Bronchial epithelial cell (primary cell): ENCODE data around the gene MEIKIN. TPM values are rescaled to one million over a fixed set of nuclear protein-coding genes. Genes with fewer than 3 reads are reported as not detected.
"Not testable (repeated sequence)": the region's sequence is repeated elsewhere in the genome, so short reads cannot be mapped to it uniquely, and the experiment has no call there.

ENCODE experiments used
- DNase-seq: peaks from one replicate; pipeline ENCODE4 v3.0.0-alpha.2; 2010; ENCODE audit warnings: low read depth
- FAIRE-seq: peaks from 2 replicates; lab custom pipeline; 2011; peaks lifted over from hg19 to GRCh38; lab: Jason Lieb, UNC
- H3K27me3 ChIP-seq: 2 replicates; pipeline ENCODE4 v1.5.1; 2011; ENCODE audit warnings: low read length; ENCODE audit not compliant: control insufficient read depth, insufficient read depth
- H3K36me3 ChIP-seq: 2 replicates; pipeline ENCODE4 v1.5.1; 2011; ENCODE audit warnings: low read length; ENCODE audit not compliant: control insufficient read depth, insufficient read depth
- H3K4me3 ChIP-seq: 2 replicates; pipeline ENCODE4 v1.5.1; 2011; ENCODE audit warnings: mild to moderate bottlenecking, low read depth, low read length, control low read depth
- CTCF ChIP-seq: IDR thresholded peaks from 2 replicates; pipeline ENCODE4 v1.5.1; 2011; ENCODE audit warnings: mild to moderate bottlenecking, moderate library complexity, low read length, control low read depth, inconsistent platforms; ENCODE audit not compliant: insufficient read depth, severe bottlenecking
- total RNA-seq: library from RNA; depleted of rRNA; stranded (reverse); fragments of >200 nt; gene quantifications from 2 replicates; pipeline ENCODE4 v1.2.1, GENCODE V29; 2014

Gene MEIKIN
- total RNA-seq, 1 donor from 2014 or later, result not detected

GRCh38 chr5:131783357-131783756 is 162.1 kb downstream of the MEIKIN start:
- no peak for FAIRE-seq
- no peaks in the 10 kb centered on the region for H3K27me3 ChIP-seq
- no peak for TF ChIP-seq CTCF
- no peak for DNase-seq
- H3K4me3 ChIP-seq, result no peak overlapping the region
- no peaks in the 10 kb centered on the region for H3K36me3 ChIP-seq

GRCh38 chr5:131782717-131783116 is 162.7 kb downstream of the MEIKIN start:
- DNase-seq, result no peak
- Histone ChIP-seq H3K36me3 (no peaks in the 10 kb centered on the region), H3K27me3 (no peaks in the 10 kb centered on the region), H3K4me3 (no peak overlapping the region)
- FAIRE-seq, result no peak
- no peak for TF ChIP-seq CTCF

GRCh38 chr5:131778141-131778540 is 167.3 kb downstream of the MEIKIN start:
- not testable (repeated sequence) for FAIRE-seq, H3K27me3 ChIP-seq, DNase-seq, H3K4me3 ChIP-seq, H3K36me3 ChIP-seq

GRCh38 chr5:131776450-131776849 is 169.0 kb downstream of the MEIKIN start:
- Histone ChIP-seq H3K4me3 (no peak overlapping the region), H3K27me3 (no peaks in the 10 kb centered on the region), H3K36me3 (no peaks in the 10 kb centered on the region)
- no peak for TF ChIP-seq CTCF
- FAIRE-seq (no peak), DNase-seq (no peak)

GRCh38 chr5:131774652-131775367 is 170.7 kb downstream of the MEIKIN start:
- no peaks in the 10 kb centered on the region for H3K36me3 ChIP-seq
- FAIRE-seq, result no peak
- TF ChIP-seq CTCF, result no peak

GRCh38 chr5:131773805-131774204 is 171.7 kb downstream of the MEIKIN start:
- no peak for FAIRE-seq
- H3K36me3 ChIP-seq, result no peaks in the 10 kb centered on the region
- no peak for TF ChIP-seq CTCF
- DNase-seq, result peak; percentile 30
- H3K4me3 ChIP-seq, result no peak overlapping the region
- no peaks in the 10 kb centered on the region for H3K27me3 ChIP-seq

More at GRCh38 chr5:131774652-131775367, 170.7 kb downstream of the MEIKIN start:
- Histone ChIP-seq H3K27me3 (no peaks in the 10 kb centered on the region), H3K4me3 (no peak overlapping the region)
- DNase-seq, result peak; percentile 26
